NCI-H2107 (cell line): ENCODE results near the gene SNAPC3.
A peak's percentile ranks its signal among the peaks of the same experiment; 100 is the strongest.

Experiments used
- DNase-seq: peaks from one replicate; lab custom pipeline; 2025; lab: John Stamatoyannopoulos, UW

SNAPC3 gene

GRCh38 chr9:15492485-15493150 is 69.9 kb downstream of the SNAPC3 start:
- no peak for DNase-seq

GRCh38 chr9:15498246-15498995 is 75.7 kb downstream of the SNAPC3 start:
- no peak for DNase-seq

- no peak for DNase-seq
Observed at GRCh38 chr9:15499139-15499538, 76.5 kb downstream of the SNAPC3 start.

- no peak for DNase-seq
Observed at GRCh38 chr9:15501179-15501578, 78.5 kb downstream of the SNAPC3 start.

GRCh38 chr9:15501803-15502202 is 79.1 kb downstream of the SNAPC3 start:
- DNase-seq, result no peak

GRCh38 chr9:15505921-15506320 is 83.2 kb downstream of the SNAPC3 start:
- no peak for DNase-seq

- no peak for DNase-seq
Observed at GRCh38 chr9:15509931-15510788, 87.5 kb downstream of the SNAPC3 start.

- peak; percentile 92 for DNase-seq
Observed at GRCh38 chr9:15510789-15511575, 88.3 kb downstream of the SNAPC3 start, which contains the start of gene PSIP1. Gene PSIP1, minus strand, starts transcription at chr9:15510970. Its CDS starts 782 bp downstream, at chr9:15510188.
